Stimulated activated naive B cell treated with anti-CD40 and anti-IgM and Interleukin-4, amounts not matched to agents 10 μg/mL and 1 μg/mL and 100 μg/mL, for 72 hours (primary cell): Measurements from ENCODE around the gene ING5.

Experiments
- ATAC-seq, 2 donors: fragments of 150-1000 bp; cut with Tn5 transposase; replicated peaks; 2 replicates each; pipeline ENCODE4 v1.10.0; 2021; ENCODE audit warnings: moderate library complexity in 1 of 2
- DNase-seq: peaks from one replicate; pipeline ENCODE4 v3.0.0; 2021
- H3K27ac Mint-ChIP-seq: one replicate; pipeline ENCODE4 v1.8.0; 2022; ENCODE audit warnings: mild to moderate bottlenecking, mixed read lengths
- H3K27me3 Mint-ChIP-seq, 2 donors: one replicate each; pipeline ENCODE4 v1.8.0; 2022; ENCODE audit warnings: mixed read lengths in 2 of 2
- H3K36me3 Mint-ChIP-seq, 2 donors: one replicate each; pipeline ENCODE4 v1.8.0; 2022; ENCODE audit warnings: mixed read lengths in 2 of 2, mild to moderate bottlenecking in 1 of 2
- H3K4me1 Mint-ChIP-seq, 2 donors: one replicate each; pipeline ENCODE4 v1.8.0; 2022; ENCODE audit warnings: mixed read lengths in 2 of 2, mild to moderate bottlenecking in 1 of 2
- H3K4me3 Mint-ChIP-seq, 2 donors: one replicate each; pipeline ENCODE4 v1.8.0; 2022; ENCODE audit warnings: mild to moderate bottlenecking in 2 of 2, mixed read lengths in 2 of 2, moderate library complexity in 1 of 2
- H3K9me3 Mint-ChIP-seq, 2 donors: one replicate each; pipeline ENCODE4 v1.8.0; 2022; ENCODE audit warnings: mixed read lengths in 2 of 2, mild to moderate bottlenecking in 1 of 2

Gene ING5

DNA sequence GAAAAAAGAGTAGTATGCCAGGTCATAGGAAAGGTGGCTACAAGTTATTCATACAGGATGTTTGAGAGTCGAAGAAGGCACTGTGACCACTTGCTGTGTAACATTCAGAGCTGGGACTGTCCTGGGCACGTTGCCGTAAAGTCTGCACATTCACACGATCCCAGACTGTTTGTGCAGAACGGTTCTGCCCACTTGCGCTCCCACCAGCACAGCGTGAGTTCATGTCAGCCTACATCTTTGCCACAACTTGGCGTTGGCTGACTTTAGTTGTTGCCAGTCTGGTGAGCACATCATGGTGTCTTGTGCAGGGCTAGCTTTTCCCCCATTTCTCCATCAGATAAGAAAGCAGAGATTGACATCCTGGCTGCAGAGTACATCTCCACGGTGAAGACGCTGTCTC is 7.0 kb downstream of the ING5 start:
- no peak for ATAC-seq

DNA sequence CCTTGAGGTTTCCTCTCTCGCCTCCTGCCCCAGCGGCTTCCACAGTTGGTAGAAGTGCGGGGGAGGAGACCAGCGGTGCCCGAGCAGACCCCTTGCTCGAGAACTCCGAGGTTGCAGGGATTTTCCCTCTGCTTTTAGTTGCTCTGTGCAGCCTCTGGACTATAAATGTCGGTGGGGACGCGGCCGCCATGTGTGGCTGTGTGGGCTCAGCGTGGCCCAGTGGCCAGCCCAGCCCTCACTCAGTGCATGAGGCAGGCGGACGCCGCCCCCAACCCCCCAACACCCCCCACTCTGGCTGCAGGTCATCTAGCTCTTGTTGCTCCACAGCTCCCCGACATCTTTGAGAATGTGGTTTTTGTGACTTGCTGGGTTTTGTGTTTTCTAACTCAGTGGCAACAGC is 17.3 kb downstream of the ING5 start:
- peak in 1 of 2 donors; percentile 41 for ATAC-seq
- no peak overlapping the region for H3K4me3 Mint-ChIP-seq
- H3K27ac Mint-ChIP-seq, result peak overlapping the region; percentile 31
- H3K9me3 Mint-ChIP-seq, result peaks cover 0 to 3% of the 10 kb centered on the region in 2 donors
- no peaks in the 10 kb centered on the region for H3K27me3 Mint-ChIP-seq
- H3K4me1 Mint-ChIP-seq, result peaks cover 0 to 8% of the 10 kb centered on the region in 2 donors
- DNase-seq, result no peak
- H3K36me3 Mint-ChIP-seq, result peaks cover 67 to 79% of the 10 kb centered on the region in 2 donors

More for the DNA sequence above, 7.0 kb downstream of the ING5 start:
- Mint-ChIP-seq H3K27ac (no peak overlapping the region), H3K27me3 (no peaks in the 10 kb centered on the region), H3K36me3 (peaks cover 46 to 61% of the 10 kb centered on the region in 2 donors), H3K9me3 (peaks cover 0 to 2% of the 10 kb centered on the region in 2 donors), H3K4me3 (no peak overlapping the region), H3K4me1 (peaks cover 2 to 13% of the 10 kb centered on the region in 2 donors)
- no peak for DNase-seq

- no peak for DNase-seq
- Mint-ChIP-seq H3K36me3 (peaks cover 68 to 78% of the 10 kb centered on the region in 2 donors), H3K4me1 (peaks cover 0 to 10% of the 10 kb centered on the region in 2 donors), H3K4me3 (no peak overlapping the region), H3K9me3 (peaks cover 0 to 2% of the 10 kb centered on the region in 2 donors), H3K27me3 (no peaks in the 10 kb centered on the region), H3K27ac (peak overlapping the region; percentile 25)
- ATAC-seq, result no peak
Observed at GRCh38 chr2:241720099-241720498, 18.3 kb downstream of the ING5 start.

- no peak overlapping the region for H3K4me3 Mint-ChIP-seq
- peaks cover 70 to 79% of the 10 kb centered on the region in 2 donors for H3K36me3 Mint-ChIP-seq
- H3K27ac Mint-ChIP-seq, result no peak overlapping the region
- peaks cover 0 to 10% of the 10 kb centered on the region in 2 donors for H3K4me1 Mint-ChIP-seq
- ATAC-seq (no peak), DNase-seq (no peak)
- H3K27me3 Mint-ChIP-seq, result no peaks in the 10 kb centered on the region
- H3K9me3 Mint-ChIP-seq, result peaks cover 0 to 2% of the 10 kb centered on the region in 2 donors
Observed at GRCh38 chr2:241720560-241720959, 18.7 kb downstream of the ING5 start.

DNA sequence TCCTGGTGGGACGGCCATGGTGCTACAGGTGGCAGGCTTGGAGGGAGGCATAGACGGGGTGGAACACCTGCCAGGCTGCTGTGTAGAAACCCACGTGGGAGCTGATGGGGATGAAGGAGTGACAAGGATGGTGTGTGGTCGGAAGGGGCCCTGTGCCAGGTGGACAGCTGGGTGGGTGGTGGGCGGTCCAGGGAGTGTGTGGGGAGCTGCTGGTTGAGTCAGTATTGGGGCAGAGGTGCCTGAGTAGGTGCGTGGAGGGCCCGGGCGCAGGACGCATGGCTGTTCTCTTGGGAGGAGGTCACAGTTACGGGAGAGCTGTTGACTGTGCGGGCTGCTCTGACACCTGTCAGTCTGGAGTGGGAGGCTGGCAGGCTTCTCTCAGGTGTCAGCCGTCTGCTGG is 20.0 kb downstream of the ING5 start:
- no peak overlapping the region for H3K27ac Mint-ChIP-seq
- no peak overlapping the region for H3K4me3 Mint-ChIP-seq
- H3K4me1 Mint-ChIP-seq, result peaks cover 0 to 11% of the 10 kb centered on the region in 2 donors
- peaks cover 0 to 2% of the 10 kb centered on the region in 2 donors for H3K9me3 Mint-ChIP-seq
- H3K27me3 Mint-ChIP-seq, result no peaks in the 10 kb centered on the region
- ATAC-seq (no peak), DNase-seq (no peak)
- H3K36me3 Mint-ChIP-seq, result peaks cover 70 to 77% of the 10 kb centered on the region in 2 donors

- ATAC-seq (no peak), DNase-seq (no peak)
- H3K4me3 Mint-ChIP-seq, result no peak overlapping the region
- no peaks in the 10 kb centered on the region for H3K27me3 Mint-ChIP-seq
- H3K27ac Mint-ChIP-seq, result no peak overlapping the region
- H3K36me3 Mint-ChIP-seq, result peaks cover 72% of the 10 kb centered on the region in 2 donors
- peaks cover 0 to 2% of the 10 kb centered on the region in 2 donors for H3K9me3 Mint-ChIP-seq
- peaks cover 0 to 11% of the 10 kb centered on the region in 2 donors for H3K4me1 Mint-ChIP-seq
Observed at GRCh38 chr2:241722896-241723454, 21.1 kb downstream of the ING5 start.

GRCh38 chr2:241724259-241724974 is 22.6 kb downstream of the ING5 start:
- no peak for ATAC-seq

GRCh38 chr2:241724975-241725870 is 23.4 kb downstream of the ING5 start:
- no peaks in the 10 kb centered on the region for H3K27me3 Mint-ChIP-seq
- H3K9me3 Mint-ChIP-seq, result peaks cover 4 to 6% of the 10 kb centered on the region in 2 donors
- ATAC-seq (no peak), DNase-seq (no peak)
- H3K27ac Mint-ChIP-seq, result no peak overlapping the region
- peaks cover 69 to 73% of the 10 kb centered on the region in 2 donors for H3K36me3 Mint-ChIP-seq
- no peak overlapping the region for H3K4me3 Mint-ChIP-seq
- peaks cover 8 to 17% of the 10 kb centered on the region in 2 donors for H3K4me1 Mint-ChIP-seq

More at GRCh38 chr2:241724259-241724974, 22.6 kb downstream of the ING5 start:
- Mint-ChIP-seq H3K4me3 (no peak overlapping the region), H3K27me3 (no peaks in the 10 kb centered on the region), H3K36me3 (peaks cover 73 to 74% of the 10 kb centered on the region in 2 donors), H3K9me3 (peaks cover 0 to 2% of the 10 kb centered on the region in 2 donors), H3K27ac (no peak overlapping the region), H3K4me1 (peaks cover 0 to 11% of the 10 kb centered on the region in 2 donors)
- no peak for DNase-seq

DNA sequence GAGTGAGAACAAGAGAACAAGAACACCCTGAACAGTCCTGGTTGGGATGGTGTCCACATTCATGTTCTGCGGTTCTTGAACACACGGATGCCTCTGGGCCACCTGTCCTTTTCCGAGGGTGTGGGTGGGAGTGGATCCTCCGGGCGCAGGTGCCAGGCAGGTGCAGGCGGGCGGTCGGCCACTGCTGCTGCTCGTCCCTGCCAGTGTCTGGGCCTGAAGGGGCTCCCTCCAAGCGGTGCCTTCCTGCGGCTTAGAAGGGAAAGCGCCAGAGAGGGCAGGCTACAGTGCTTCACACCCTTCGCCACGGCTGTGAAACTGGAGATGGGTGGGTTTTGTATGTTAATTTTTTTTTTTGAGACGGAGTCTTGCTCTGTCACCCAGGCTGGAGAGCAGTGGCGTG is 24.6 kb downstream of the ING5 start:
- ATAC-seq (no peak), DNase-seq (no peak)
- Mint-ChIP-seq H3K36me3 (peaks cover 65 to 75% of the 10 kb centered on the region in 2 donors), H3K27me3 (no peaks in the 10 kb centered on the region), H3K27ac (no peak overlapping the region), H3K9me3 (peaks cover 4 to 9% of the 10 kb centered on the region in 2 donors), H3K4me3 (no peak overlapping the region), H3K4me1 (peaks cover 20 to 24% of the 10 kb centered on the region in 2 donors)

- H3K9me3 Mint-ChIP-seq, result peaks cover 3 to 9% of the 10 kb centered on the region in 2 donors
- peaks cover 28 to 29% of the 10 kb centered on the region in 2 donors for H3K4me1 Mint-ChIP-seq
- H3K4me3 Mint-ChIP-seq, result no peak overlapping the region
- H3K27ac Mint-ChIP-seq, result no peak overlapping the region
- ATAC-seq, result no peak
- H3K27me3 Mint-ChIP-seq, result no peaks in the 10 kb centered on the region
- peaks cover 50 to 59% of the 10 kb centered on the region in 2 donors for H3K36me3 Mint-ChIP-seq
- DNase-seq, result no peak
Observed at GRCh38 chr2:241728000-241728399, 26.2 kb downstream of the ING5 start.

DNA sequence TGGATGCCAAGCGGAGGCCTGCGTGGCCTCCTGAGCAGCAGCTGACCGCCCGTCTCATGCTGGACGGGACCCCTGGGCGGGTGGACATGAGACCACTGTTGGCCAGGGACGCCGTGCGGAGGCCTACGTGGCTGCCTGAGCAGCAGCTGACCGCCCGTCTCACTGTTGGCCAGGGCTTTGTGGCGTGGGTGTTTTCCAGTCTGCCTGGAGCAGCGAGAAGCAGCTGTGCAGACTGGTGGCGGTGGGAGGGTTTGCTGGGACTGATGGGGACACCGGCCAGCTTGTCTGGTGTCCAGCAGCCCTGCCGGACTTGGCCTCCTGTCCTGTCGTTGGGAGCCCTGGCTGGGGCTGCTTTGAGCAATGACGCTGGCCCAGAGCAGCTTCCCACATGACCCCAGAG is 26.8 kb downstream of the ING5 start:
- H3K27ac Mint-ChIP-seq, result peak overlapping the region; percentile 22
- peaks cover 32 to 35% of the 10 kb centered on the region in 2 donors for H3K4me1 Mint-ChIP-seq
- H3K27me3 Mint-ChIP-seq, result no peaks in the 10 kb centered on the region
- peaks cover 3 to 9% of the 10 kb centered on the region in 2 donors for H3K9me3 Mint-ChIP-seq
- ATAC-seq (no peak), DNase-seq (no peak)
- H3K4me3 Mint-ChIP-seq, result no peak overlapping the region
- H3K36me3 Mint-ChIP-seq, result peaks cover 43 to 53% of the 10 kb centered on the region in 2 donors

- DNase-seq (peak; percentile 21), ATAC-seq (no peak)
- peaks cover 32 to 41% of the 10 kb centered on the region in 2 donors for H3K36me3 Mint-ChIP-seq
- H3K4me1 Mint-ChIP-seq, result peaks cover 32 to 38% of the 10 kb centered on the region in 2 donors
- H3K27ac Mint-ChIP-seq, result peak overlapping the region; percentile 85
- H3K4me3 Mint-ChIP-seq, result peak overlapping the region; percentile 1 to 33
- no peaks in the 10 kb centered on the region for H3K27me3 Mint-ChIP-seq
- H3K9me3 Mint-ChIP-seq, result peaks cover 3 to 9% of the 10 kb centered on the region in 2 donors
Observed at GRCh38 chr2:241729868-241730267, 28.0 kb downstream of the ING5 start.

- H3K27ac Mint-ChIP-seq, result peak overlapping the region; percentile 85
- no peaks in the 10 kb centered on the region for H3K27me3 Mint-ChIP-seq
- ATAC-seq (no peak), DNase-seq (no peak)
- H3K9me3 Mint-ChIP-seq, result peaks cover 3 to 9% of the 10 kb centered on the region in 2 donors
- peaks cover 32 to 38% of the 10 kb centered on the region in 2 donors for H3K4me1 Mint-ChIP-seq
- peak overlapping the region in 1 of 2 donors; percentile 13 for H3K4me3 Mint-ChIP-seq
- peaks cover 27 to 35% of the 10 kb centered on the region in 2 donors for H3K36me3 Mint-ChIP-seq
Observed at GRCh38 chr2:241730671-241731293, 28.9 kb downstream of the ING5 start.
